ENCODE results near the gene DAPK1.
A peak's percentile ranks its signal among the peaks of the same experiment; 100 is the strongest.

The DAPK1 gene

DNA sequence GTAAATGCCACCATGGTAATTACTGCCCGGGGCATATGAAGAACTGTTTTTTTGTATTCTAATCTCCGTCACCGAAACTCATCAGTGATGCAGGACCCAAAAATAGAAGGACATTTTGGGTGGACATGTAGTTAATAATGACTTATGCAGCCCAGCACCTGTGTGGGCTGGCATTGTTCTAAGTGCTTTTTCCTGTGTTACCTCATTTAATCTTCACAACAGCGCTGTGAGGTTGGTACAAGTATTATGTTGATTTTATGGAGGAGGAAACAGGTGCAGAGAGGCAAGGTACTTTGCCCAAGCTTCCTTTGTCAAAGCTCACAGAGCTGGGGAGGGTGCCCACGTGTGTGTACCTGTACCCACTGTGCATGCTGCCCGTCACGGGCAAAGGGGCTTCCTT, 58.4 kb downstream of the DAPK1 start:
- H3K36me3 ChIP-seq (ENCODE audit: insufficient read depth, low read length): no peaks in the 10 kb centered on the region
- no peak overlapping the region for H2AFZ ChIP-seq (ENCODE audit: low read length, unreplicated experiment)
- no peak overlapping the region for H3K27ac ChIP-seq (ENCODE audit: low read depth, low read length)
- H3K4me3 ChIP-seq (ENCODE audit: low read depth, low read length): no peak overlapping the region
- H3K79me2 ChIP-seq (ENCODE audit: control insufficient read depth, insufficient read depth, low read length, unreplicated experiment): no peaks in the 10 kb centered on the region
- no peaks in the 10 kb centered on the region for H3K4me1 ChIP-seq (ENCODE audit: control insufficient read depth, insufficient read depth, low read length, unreplicated experiment)
- no peaks in the 10 kb centered on the region for H3K27me3 ChIP-seq (ENCODE audit: insufficient read depth, low read length)

DNA sequence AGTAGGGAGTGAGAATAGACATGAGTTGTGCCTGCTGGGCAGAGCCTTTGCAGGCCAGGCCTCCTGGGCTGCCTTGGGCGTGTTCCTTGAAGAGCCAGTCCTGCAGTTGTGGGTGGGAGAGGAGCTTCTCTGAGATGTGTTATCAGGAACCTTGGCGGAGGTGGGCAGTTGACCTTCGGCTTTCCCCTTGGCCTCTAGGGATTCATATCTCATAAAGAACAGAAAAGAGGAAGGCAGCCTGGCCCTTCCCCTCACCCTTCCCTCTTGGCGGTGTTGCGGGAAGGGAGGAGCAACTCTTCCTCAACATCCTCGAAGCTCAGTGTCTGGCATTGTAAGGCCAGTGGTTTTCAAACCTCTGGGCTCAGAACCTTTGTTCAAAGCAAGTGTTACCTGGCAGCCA, 59.2 kb downstream of the DAPK1 start:
- Histone ChIP-seq H3K4me3 (ENCODE audit: low read depth, low read length) (no peak overlapping the region), H3K36me3 (ENCODE audit: insufficient read depth, low read length) (no peaks in the 10 kb centered on the region), H3K79me2 (ENCODE audit: control insufficient read depth, insufficient read depth, low read length, unreplicated experiment) (no peaks in the 10 kb centered on the region), H2AFZ (ENCODE audit: low read length, unreplicated experiment) (no peak overlapping the region), H3K27me3 (ENCODE audit: insufficient read depth, low read length) (no peaks in the 10 kb centered on the region), H3K4me1 (ENCODE audit: control insufficient read depth, insufficient read depth, low read length, unreplicated experiment) (no peaks in the 10 kb centered on the region), H3K27ac (ENCODE audit: low read depth, low read length) (no peak overlapping the region)

DNA sequence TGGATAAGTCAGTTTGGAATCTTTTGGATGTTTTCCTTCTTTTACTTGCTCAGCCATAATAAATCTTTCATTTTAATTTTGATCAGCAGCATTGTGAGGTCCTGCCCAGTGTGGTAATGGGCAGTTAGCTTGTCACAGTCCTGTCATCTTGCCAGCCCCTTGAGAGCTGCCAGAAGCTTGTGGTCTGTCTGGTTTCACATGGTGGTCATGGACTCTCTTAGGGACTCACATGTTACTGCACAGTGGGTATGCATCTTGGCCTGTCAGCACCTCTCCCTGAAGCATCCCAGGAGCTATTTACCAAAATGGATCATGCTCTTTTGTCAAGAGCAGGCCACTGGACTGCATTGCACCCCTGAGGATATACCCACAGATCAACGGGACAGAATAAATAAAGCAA, 60.3 kb downstream of the DAPK1 start:
- Histone ChIP-seq H2AFZ (ENCODE audit: low read length, unreplicated experiment) (no peak overlapping the region), H3K4me3 (ENCODE audit: low read depth, low read length) (no peak overlapping the region), H3K27me3 (ENCODE audit: insufficient read depth, low read length) (no peaks in the 10 kb centered on the region), H3K4me1 (ENCODE audit: control insufficient read depth, insufficient read depth, low read length, unreplicated experiment) (no peaks in the 10 kb centered on the region), H3K36me3 (ENCODE audit: insufficient read depth, low read length) (no peaks in the 10 kb centered on the region), H3K27ac (ENCODE audit: low read depth, low read length) (no peak overlapping the region), H3K79me2 (ENCODE audit: control insufficient read depth, insufficient read depth, low read length, unreplicated experiment) (no peaks in the 10 kb centered on the region)

DNA sequence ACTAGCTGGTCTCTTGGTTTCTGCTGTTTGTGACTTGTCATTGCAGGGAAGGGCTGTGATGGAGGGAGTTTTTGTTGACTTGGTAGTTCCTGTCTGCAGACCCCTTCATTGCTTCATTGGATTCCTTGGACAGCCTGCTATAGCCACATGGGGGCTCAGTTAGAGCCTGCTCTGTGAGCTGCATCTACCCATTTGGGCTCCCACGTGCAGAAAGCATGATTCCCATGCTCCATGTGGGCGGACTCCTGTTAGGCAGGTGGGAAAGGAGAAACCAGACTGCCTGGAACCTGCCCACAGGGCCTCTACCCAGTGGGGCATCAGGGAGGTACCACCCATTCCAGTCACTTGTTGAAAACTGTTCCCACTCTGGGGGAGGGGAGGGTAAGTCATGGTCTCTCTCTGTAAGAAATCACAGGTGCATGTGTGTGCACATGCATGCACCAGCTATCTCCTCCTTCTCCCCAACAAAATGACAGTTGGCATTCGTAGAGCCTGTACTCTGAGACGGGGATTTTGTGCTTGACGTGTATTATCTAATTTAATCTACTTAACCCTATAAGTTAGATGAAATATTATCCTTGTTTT, 61.0 kb downstream of the DAPK1 start:
- H3K79me2 ChIP-seq (ENCODE audit: control insufficient read depth, insufficient read depth, low read length, unreplicated experiment): no peaks in the 10 kb centered on the region
- no peaks in the 10 kb centered on the region for H3K36me3 ChIP-seq (ENCODE audit: insufficient read depth, low read length)
- H2AFZ ChIP-seq (ENCODE audit: low read length, unreplicated experiment): no peak overlapping the region
- peaks cover 2% of the 10 kb centered on the region for H3K4me1 ChIP-seq (ENCODE audit: control insufficient read depth, insufficient read depth, low read length, unreplicated experiment)
- H3K27ac ChIP-seq (ENCODE audit: low read depth, low read length): no peak overlapping the region
- H3K4me3 ChIP-seq (ENCODE audit: low read depth, low read length): no peak overlapping the region
- no peaks in the 10 kb centered on the region for H3K27me3 ChIP-seq (ENCODE audit: insufficient read depth, low read length)

DNA sequence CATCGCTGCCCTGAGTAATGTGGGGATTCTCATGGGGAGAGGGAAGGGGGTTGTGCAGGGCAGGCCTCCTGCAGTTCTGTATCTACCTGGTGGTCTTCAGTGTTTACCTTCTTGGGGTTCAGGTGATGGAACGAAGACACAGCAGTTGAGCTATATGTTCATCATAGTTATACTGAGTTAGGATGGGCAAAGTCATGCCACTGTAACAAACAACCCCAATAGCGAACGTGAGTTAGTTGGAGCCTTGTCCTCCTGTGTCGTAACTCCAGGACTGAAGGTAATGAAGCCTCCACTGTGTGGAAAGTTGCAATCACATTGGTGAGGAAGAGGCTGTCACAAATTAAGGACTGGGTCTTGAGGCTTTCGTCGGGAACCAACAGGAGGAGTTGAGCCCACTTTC, 64.4 kb downstream of the DAPK1 start:
- H3K4me1 ChIP-seq (ENCODE audit: control insufficient read depth, insufficient read depth, low read length, unreplicated experiment): peaks cover 9% of the 10 kb centered on the region
- no peak overlapping the region for H3K27ac ChIP-seq (ENCODE audit: low read depth, low read length)
- H3K4me3 ChIP-seq (ENCODE audit: low read depth, low read length): no peak overlapping the region

DNA sequence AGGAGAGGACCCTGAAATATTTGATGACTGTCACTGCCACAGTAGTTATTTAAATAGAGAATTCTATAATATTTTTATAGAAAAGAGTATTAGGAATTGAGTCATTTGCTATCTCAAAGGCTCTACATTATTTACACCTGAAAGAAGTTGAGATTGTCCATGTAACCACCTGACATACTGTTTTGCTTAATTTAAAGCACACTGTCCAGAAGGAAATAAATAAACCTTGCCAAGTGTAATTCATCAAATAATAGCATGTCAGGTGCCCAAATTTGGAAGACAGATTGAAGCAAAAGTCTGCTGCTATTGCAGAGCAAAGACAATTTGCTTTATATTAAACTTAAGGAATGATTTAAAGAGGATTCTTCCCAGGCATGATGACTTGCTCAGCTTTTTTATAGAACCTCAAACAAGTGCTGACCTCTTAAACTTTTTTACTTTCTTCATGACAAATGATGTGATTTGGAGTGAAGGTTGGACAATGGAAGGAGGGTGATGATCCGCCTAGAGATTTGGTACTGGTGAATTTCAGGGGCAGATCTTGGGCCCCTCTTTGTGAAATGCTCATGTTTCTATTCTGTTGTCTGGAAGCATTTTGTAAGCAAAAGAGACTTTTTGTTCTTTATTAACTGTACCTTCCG, 65.0 kb downstream of the DAPK1 start:
- H3K27ac ChIP-seq (ENCODE audit: low read depth, low read length): no peak overlapping the region
- no peaks in the 10 kb centered on the region for H3K79me2 ChIP-seq (ENCODE audit: control insufficient read depth, insufficient read depth, low read length, unreplicated experiment)
- H3K4me1 ChIP-seq (ENCODE audit: control insufficient read depth, insufficient read depth, low read length, unreplicated experiment): peaks cover 12% of the 10 kb centered on the region

More for the DNA sequence above, 64.4 kb downstream of the DAPK1 start:
- no peaks in the 10 kb centered on the region for H3K27me3 ChIP-seq (ENCODE audit: insufficient read depth, low read length)
- no peak overlapping the region for H2AFZ ChIP-seq (ENCODE audit: low read length, unreplicated experiment)
- H3K79me2 ChIP-seq (ENCODE audit: control insufficient read depth, insufficient read depth, low read length, unreplicated experiment): no peaks in the 10 kb centered on the region
- no peaks in the 10 kb centered on the region for H3K36me3 ChIP-seq (ENCODE audit: insufficient read depth, low read length)

DNA sequence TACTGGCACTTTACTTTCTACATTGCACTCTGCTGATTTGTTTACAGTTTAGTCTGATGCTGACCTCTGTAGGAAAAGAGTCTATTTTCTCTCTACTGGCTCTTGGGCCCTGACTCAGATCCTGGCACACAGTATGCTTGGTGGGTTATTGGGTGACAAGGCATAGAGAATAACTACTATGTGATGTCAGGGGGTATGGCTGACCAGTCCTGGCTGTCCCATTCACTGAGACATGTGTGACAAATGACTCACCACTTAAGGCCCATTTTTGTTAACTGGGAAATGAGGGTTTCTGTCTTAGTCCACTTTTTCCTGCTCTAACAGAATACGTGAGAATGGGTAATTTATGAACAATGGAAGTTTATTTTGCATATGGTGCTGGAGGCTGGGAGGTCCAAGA, 66.4 kb downstream of the DAPK1 start:
- Histone ChIP-seq H3K79me2 (ENCODE audit: control insufficient read depth, insufficient read depth, low read length, unreplicated experiment) (no peaks in the 10 kb centered on the region), H3K4me1 (ENCODE audit: control insufficient read depth, insufficient read depth, low read length, unreplicated experiment) (peaks cover 16% of the 10 kb centered on the region), H3K27me3 (ENCODE audit: insufficient read depth, low read length) (no peaks in the 10 kb centered on the region), H3K4me3 (ENCODE audit: low read depth, low read length) (no peak overlapping the region), H3K36me3 (ENCODE audit: insufficient read depth, low read length) (no peaks in the 10 kb centered on the region), H2AFZ (ENCODE audit: low read length, unreplicated experiment) (no peak overlapping the region), H3K27ac (ENCODE audit: low read depth, low read length) (no peak overlapping the region)

More for the DNA sequence above, 65.0 kb downstream of the DAPK1 start:
- Histone ChIP-seq H2AFZ (ENCODE audit: low read length, unreplicated experiment) (no peak overlapping the region), H3K27me3 (ENCODE audit: insufficient read depth, low read length) (no peaks in the 10 kb centered on the region), H3K36me3 (ENCODE audit: insufficient read depth, low read length) (no peaks in the 10 kb centered on the region), H3K4me3 (ENCODE audit: low read depth, low read length) (no peak overlapping the region)

DNA sequence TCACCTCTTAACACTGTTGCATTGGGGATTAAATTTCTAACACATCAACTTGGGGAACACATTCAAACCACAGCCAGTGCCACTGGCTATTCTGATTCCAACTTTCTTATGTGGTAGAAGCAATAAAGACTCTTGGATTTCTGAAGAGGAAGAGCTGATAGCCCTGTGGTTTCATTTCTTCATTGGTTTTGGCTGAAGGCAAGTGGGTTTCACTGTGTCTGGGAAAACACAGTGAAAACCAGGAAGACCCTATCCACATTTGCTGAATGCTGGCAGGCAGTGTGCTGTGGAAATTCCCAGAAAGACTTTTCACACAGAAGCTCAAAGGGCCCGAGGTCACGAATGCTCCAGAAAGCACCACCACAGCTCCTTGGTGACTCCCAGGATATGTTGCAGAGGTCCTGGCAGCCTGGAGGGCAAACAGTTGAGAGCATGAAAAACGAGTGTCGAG, 67.1 kb downstream of the DAPK1 start:
- Histone ChIP-seq H3K27me3 (ENCODE audit: insufficient read depth, low read length) (no peaks in the 10 kb centered on the region), H3K27ac (ENCODE audit: low read depth, low read length) (no peak overlapping the region), H3K79me2 (ENCODE audit: control insufficient read depth, insufficient read depth, low read length, unreplicated experiment) (no peaks in the 10 kb centered on the region), H3K4me1 (ENCODE audit: control insufficient read depth, insufficient read depth, low read length, unreplicated experiment) (peaks cover 16% of the 10 kb centered on the region), H3K4me3 (ENCODE audit: low read depth, low read length) (no peak overlapping the region), H3K36me3 (ENCODE audit: insufficient read depth, low read length) (no peaks in the 10 kb centered on the region), H2AFZ (ENCODE audit: low read length, unreplicated experiment) (no peak overlapping the region)

DNA sequence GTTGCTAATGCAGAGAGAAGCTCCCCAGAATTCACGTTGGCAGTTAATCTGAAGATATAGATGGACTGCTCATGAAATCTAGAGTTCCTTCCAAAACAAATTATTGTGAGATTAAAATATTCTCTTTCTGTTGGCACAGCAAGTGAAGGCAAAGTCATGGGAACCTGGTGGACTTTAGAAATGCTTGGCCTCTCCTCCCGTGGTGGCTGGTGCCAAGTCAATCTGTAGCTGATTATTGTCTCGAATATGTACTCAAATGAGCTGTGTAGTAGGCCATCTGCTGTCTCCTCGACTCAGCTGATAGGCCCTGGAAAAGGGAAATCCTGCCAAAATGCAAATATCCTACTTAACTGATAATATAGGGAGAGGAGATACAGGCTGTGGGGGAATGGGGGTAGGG, 69.3 kb downstream of the DAPK1 start:
- no peaks in the 10 kb centered on the region for H3K79me2 ChIP-seq (ENCODE audit: control insufficient read depth, insufficient read depth, low read length, unreplicated experiment)
- H3K4me3 ChIP-seq (ENCODE audit: low read depth, low read length): no peak overlapping the region
- H3K27ac ChIP-seq (ENCODE audit: low read depth, low read length): no peak overlapping the region
- peak overlapping the region; percentile 17 for H2AFZ ChIP-seq (ENCODE audit: low read length, unreplicated experiment)
- no peaks in the 10 kb centered on the region for H3K36me3 ChIP-seq (ENCODE audit: insufficient read depth, low read length)
- peaks cover 16% of the 10 kb centered on the region for H3K4me1 ChIP-seq (ENCODE audit: control insufficient read depth, insufficient read depth, low read length, unreplicated experiment)
- no peaks in the 10 kb centered on the region for H3K27me3 ChIP-seq (ENCODE audit: insufficient read depth, low read length)

DNA sequence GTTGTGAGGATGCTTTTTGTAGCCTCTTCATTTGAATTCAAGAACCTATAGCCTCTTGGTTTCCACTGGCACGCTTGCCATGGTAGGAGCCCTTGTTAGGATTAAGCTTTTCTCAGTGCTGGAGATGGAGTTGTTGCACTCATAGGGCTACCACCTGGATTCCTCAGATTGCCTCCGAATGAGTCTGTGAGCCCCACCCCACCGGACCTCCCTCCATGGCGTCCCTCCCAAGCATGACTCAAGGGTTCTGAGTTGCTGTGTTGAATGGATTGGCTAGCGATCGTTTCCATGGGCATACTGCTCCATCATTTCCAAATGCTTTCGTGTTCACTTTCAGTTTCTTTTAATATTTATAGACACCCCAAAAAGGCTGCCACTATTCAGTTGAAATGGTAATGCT, 69.9 kb downstream of the DAPK1 start:
- H3K4me3 ChIP-seq (ENCODE audit: low read depth, low read length): 0 out of 2 replicates have a peak overlapping the region, but pooled peaks have one; percentile 12
- peaks cover 16% of the 10 kb centered on the region for H3K4me1 ChIP-seq (ENCODE audit: control insufficient read depth, insufficient read depth, low read length, unreplicated experiment)
- no peak overlapping the region for H3K27ac ChIP-seq (ENCODE audit: low read depth, low read length)
- no peaks in the 10 kb centered on the region for H3K36me3 ChIP-seq (ENCODE audit: insufficient read depth, low read length)
- H3K79me2 ChIP-seq (ENCODE audit: control insufficient read depth, insufficient read depth, low read length, unreplicated experiment): no peaks in the 10 kb centered on the region
- H2AFZ ChIP-seq (ENCODE audit: low read length, unreplicated experiment): peak overlapping the region; percentile 17
- no peaks in the 10 kb centered on the region for H3K27me3 ChIP-seq (ENCODE audit: insufficient read depth, low read length)

DNA sequence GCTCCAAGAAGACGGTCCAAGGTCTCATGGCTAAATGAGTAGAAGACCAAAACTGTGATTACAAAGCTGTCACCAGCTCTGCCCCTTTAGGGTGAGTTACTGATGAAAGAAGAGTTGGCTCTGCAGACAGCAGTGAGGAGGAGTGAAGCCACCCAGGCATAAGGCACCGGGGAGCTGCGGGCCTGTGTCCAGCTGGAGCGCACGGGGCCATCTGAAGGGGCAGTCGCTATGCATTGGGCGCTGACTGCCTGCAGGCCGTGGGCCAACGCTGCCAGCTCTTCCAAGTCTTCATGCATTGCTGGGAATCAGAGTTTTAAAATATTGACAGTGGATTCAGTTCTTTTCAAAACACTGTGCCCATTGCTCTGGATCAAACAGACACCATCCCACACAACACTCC, 70.3 kb downstream of the DAPK1 start:
- Histone ChIP-seq H3K4me1 (ENCODE audit: control insufficient read depth, insufficient read depth, low read length, unreplicated experiment) (peaks cover 16% of the 10 kb centered on the region), H3K4me3 (ENCODE audit: low read depth, low read length) (0 out of 2 replicates have a peak overlapping the region, but pooled peaks have one; percentile 12), H3K36me3 (ENCODE audit: insufficient read depth, low read length) (no peaks in the 10 kb centered on the region), H2AFZ (ENCODE audit: low read length, unreplicated experiment) (no peak overlapping the region), H3K79me2 (ENCODE audit: control insufficient read depth, insufficient read depth, low read length, unreplicated experiment) (no peaks in the 10 kb centered on the region), H3K27ac (ENCODE audit: low read depth, low read length) (no peak overlapping the region), H3K27me3 (ENCODE audit: insufficient read depth, low read length) (no peaks in the 10 kb centered on the region)

Data from ACC112 (cell line).